Mesodermal cell (in vitro differentiated cells): ENCODE measurements around the gene OR2A1.
"Not testable (repeated sequence)": the region's sequence is repeated elsewhere in the genome, so short reads cannot be mapped to it uniquely, and the experiment has no call there.

ENCODE experiments used
- H3K27ac ChIP-seq: 2 replicates; pipeline ENCODE4 v1.7.0; 2013; ENCODE audit warnings: mild to moderate bottlenecking, low read depth, low read length, moderate library complexity; ENCODE audit not compliant: severe bottlenecking
- H3K36me3 ChIP-seq: 2 replicates; pipeline ENCODE4 v1.7.1; 2013; ENCODE audit warnings: mild to moderate bottlenecking, low read length, moderate library complexity; ENCODE audit not compliant: control insufficient read depth, insufficient read depth
- H3K4me1 ChIP-seq: one replicate; pipeline ENCODE4 v1.7.1; 2013; ENCODE audit warnings: mild to moderate bottlenecking, low read length; ENCODE audit not compliant: insufficient read depth, control insufficient read depth, poor library complexity, severe bottlenecking
- H3K4me3 ChIP-seq: 2 replicates; pipeline ENCODE4 v1.7.0; 2013; ENCODE audit warnings: low read length, control low read depth, mild to moderate bottlenecking; ENCODE audit not compliant: insufficient read depth, poor library complexity, severe bottlenecking; ENCODE audit errors: extremely low read depth
- H3K9me3 ChIP-seq: 2 replicates; pipeline ENCODE4 v1.7.1; 2013; ENCODE audit warnings: mild to moderate bottlenecking, low read length, moderate library complexity; ENCODE audit not compliant: control insufficient read depth
- WGBS, 2 experiments: methylation state at CpG; one replicate each; pipeline ENCODE4 v1.1.5; 2013; ENCODE audit warnings: missing lambda C conversion rate in 2 of 2; ENCODE audit not compliant: insufficient coverage in 2 of 2; 5-methylcytosine and 5-hydroxymethylcytosine counted together

OR2A1 gene

DNA sequence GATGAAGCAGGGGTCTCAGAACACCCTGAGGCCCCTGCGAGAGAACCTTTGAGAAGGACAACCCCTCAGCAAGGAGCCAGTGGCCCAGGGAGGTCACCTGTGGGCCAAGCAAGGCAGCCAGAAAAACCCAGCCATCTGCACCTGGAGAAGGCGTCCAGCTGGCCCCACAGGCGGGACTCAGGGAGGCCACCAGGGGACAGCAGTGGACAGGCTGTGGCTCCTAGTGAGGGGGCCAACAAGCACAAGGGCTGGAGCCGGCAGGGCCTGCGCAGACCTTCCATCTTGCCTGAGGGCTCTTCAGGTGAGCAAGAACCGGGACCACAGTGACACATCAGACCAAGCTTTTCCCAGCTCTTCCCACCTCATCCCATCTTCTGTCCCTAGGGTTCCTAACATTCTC lies 53.3 kb downstream of the OR2A1 start:
- not testable (repeated sequence) for H3K4me3 ChIP-seq, H3K9me3 ChIP-seq, H3K27ac ChIP-seq, H3K36me3 ChIP-seq, H3K4me1 ChIP-seq
- WGBS, 2 experiments = no CpG with 5 or more reads among the region's 6 CpGs

DNA sequence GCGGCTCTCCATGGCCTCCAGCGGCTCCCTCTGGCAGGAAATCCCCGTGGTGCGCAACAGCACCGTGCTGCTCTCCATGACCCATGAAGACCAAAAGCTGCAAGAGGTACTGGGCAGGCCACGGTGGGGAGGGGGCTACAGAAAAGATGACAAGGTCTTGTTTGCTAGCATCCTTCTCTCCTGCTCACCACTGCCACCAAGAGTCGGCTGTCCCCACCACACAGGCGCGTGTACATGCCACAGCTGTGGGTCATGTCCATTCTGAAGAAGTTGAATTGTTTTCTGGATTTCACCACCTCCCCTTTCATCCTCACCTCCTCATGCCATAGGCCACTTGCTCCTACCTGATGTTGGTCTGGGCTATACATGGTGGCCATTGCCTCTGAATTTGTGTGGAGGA lies 55.0 kb downstream of the OR2A1 start:
- H3K9me3 ChIP-seq, H3K27ac ChIP-seq, H3K4me1 ChIP-seq, H3K4me3 ChIP-seq, H3K36me3 ChIP-seq: not testable (repeated sequence)
- WGBS, 2 experiments = no CpG with 5 or more reads among the region's 9 CpGs

DNA sequence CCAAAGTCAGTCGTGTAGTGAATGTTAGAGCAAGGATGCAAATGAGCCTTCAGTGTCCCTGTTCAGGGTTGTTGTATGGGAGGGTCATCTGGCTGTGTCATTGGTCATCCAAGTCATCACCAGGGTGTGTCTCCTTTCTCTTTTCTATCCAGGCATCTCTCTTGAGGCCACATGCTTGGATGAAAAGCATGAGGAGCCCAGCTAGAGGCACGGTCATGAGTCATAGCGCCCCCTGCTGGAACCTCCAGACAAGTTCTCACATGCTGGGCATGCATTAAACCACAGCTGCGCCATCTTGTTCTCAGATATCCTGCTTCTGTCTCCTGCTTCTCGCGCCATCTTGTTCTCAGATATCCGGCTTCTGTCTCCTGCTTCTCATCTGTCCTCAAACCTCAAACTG lies 57.0 kb downstream of the OR2A1 start:
- not testable (repeated sequence) for H3K9me3 ChIP-seq, H3K36me3 ChIP-seq, H3K27ac ChIP-seq, H3K4me1 ChIP-seq, H3K4me3 ChIP-seq
- WGBS, 2 experiments = no CpG with 5 or more reads among the region's 7 CpGs
